GM12878 (cell line): ENCODE results near the gene HYOU1. TPM values are rescaled to one million over a fixed set of nuclear protein-coding genes. Genes with fewer than 3 reads are reported as not detected.

ENCODE experiments used
- ATAC-seq: fragments of 200-7000 bp; cut with Tn5 transposase; 3 replicates; pipeline ENCODE4 v1.9.1; 2020; ENCODE audit warnings: mild to moderate bottlenecking, moderate library complexity
- BruUV-seq: library from RNA; stranded (reverse); fragments of 400-500 nt; replicated peaks from 2 replicates; lab custom pipeline; 2021; lab: Mats Ljungman, UMichigan
- CTCF ChIA-PET: fragments of 300-600 bp; sonication (Branson Sonifier 250); formaldehyde crosslinking; extraction: SDS; loops from one replicate; lab custom pipeline; 2021; ENCODE audit warnings: inconsistent platforms; lab: Yijun Ruan, JAX
- POLR2A ChIA-PET: fragments of 350-600 bp; formaldehyde crosslinking; extraction: SDS; loops from one replicate; lab custom pipeline; 2021; ENCODE audit warnings: inconsistent platforms; lab: Charles Lee
- RAD21 ChIA-PET: fragments of 300-600 bp; sonication (Branson Sonifier 250); formaldehyde crosslinking; loops from one replicate; lab custom pipeline; 2023; ENCODE audit warnings: antibody characterized with exemption; ENCODE audit not compliant: unreplicated experiment; lab: Charles Lee
- SMC1A ChIA-PET: fragments of 300-600 bp; sonication (Branson Sonifier 250); formaldehyde crosslinking; loops from one replicate; lab custom pipeline; 2023; ENCODE audit not compliant: unreplicated experiment, uncharacterized antibody; lab: Charles Lee
- DNase-seq: peaks from one replicate; pipeline ENCODE4 v3.0.0-alpha.2; 2011; ENCODE audit warnings: low read depth, low spot score
- FAIRE-seq: peaks from 3 replicates; lab custom pipeline; 2011; peaks lifted over from hg19 to GRCh38; lab: Jason Lieb, UNC
- H2AFZ ChIP-seq: 2 replicates; pipeline ENCODE4 v1.6.0; 2011; ENCODE audit warnings: low read depth, low read length, control low read depth; ENCODE audit not compliant: control insufficient read depth
- H3K27ac ChIP-seq: 2 replicates; pipeline ENCODE4 v1.5.1; 2011; ENCODE audit warnings: control low read depth; ENCODE audit not compliant: control insufficient read depth, insufficient read depth
- H3K27me3 ChIP-seq, 2 experiments: replicated peaks in 1 of 2; 2 replicates each; pipeline versions ENCODE4 v1.6.0 to v1.6.1; 2011; ENCODE audit warnings: low read length in 1 of 2; ENCODE audit not compliant: control insufficient read depth in 2 of 2, insufficient read depth in 2 of 2
- H3K36me3 ChIP-seq, 2 experiments: 2 replicates each; pipeline ENCODE4 v1.5.1; 2011; ENCODE audit warnings: low read length in 1 of 2; ENCODE audit not compliant: control insufficient read depth in 2 of 2, insufficient read depth in 2 of 2
- H3K4me1 ChIP-seq: 2 replicates; pipeline ENCODE4 v1.6.1; 2011; ENCODE audit warnings: mild to moderate bottlenecking, low read length, moderate library complexity, mixed read lengths; ENCODE audit not compliant: control insufficient read depth, insufficient read depth
- H3K4me2 ChIP-seq: 2 replicates; pipeline ENCODE4 v1.6.0; 2011; ENCODE audit warnings: control low read depth; ENCODE audit not compliant: control insufficient read depth, insufficient read depth
- H3K4me3 ChIP-seq: fragments of 200-600 bp; sonication (generic); 2 replicates; pipeline ENCODE4 v1.5.1; 2016
- H3K79me2 ChIP-seq: 2 replicates; pipeline ENCODE4 v1.6.0; 2011; ENCODE audit warnings: low read length; ENCODE audit not compliant: control insufficient read depth, insufficient read depth
- H3K9ac ChIP-seq: 2 replicates; pipeline ENCODE4 v1.8.0; 2011; ENCODE audit warnings: low read length, control low read depth, mixed read lengths; ENCODE audit not compliant: control insufficient read depth, insufficient read depth
- H3K9me3 ChIP-seq: replicated peaks from 3 replicates; pipeline ENCODE4 v1.5.1; 2011; ENCODE audit warnings: mild to moderate bottlenecking, low read length; ENCODE audit not compliant: control insufficient read depth, insufficient read depth
- H4K20me1 ChIP-seq: 2 replicates; pipeline ENCODE4 v1.6.0; 2011; ENCODE audit not compliant: control insufficient read depth, insufficient read depth
- CHD4 ChIP-seq: fragments of 200-600 bp; sonication (generic); IDR thresholded peaks from 2 replicates; pipeline ENCODE4 v1.6.1; 2016; ENCODE audit warnings: mild to moderate bottlenecking
- CREB1 ChIP-seq: IDR thresholded peaks from 2 replicates; pipeline ENCODE4 v1.6.1; 2012; ENCODE audit warnings: low read depth, mild to moderate bottlenecking, inconsistent platforms
- CREM ChIP-seq: IDR thresholded peaks from 2 replicates; pipeline ENCODE4 v1.6.1; 2014; ENCODE audit warnings: antibody characterized with exemption, low read depth
- CTCF ChIP-seq, 3 experiments: IDR thresholded peaks in 2 of 3; conservative IDR thresholded peaks in 1 of 3; 2 replicates each; pipeline ENCODE4 v1.5.1; 2011; ENCODE audit warnings: low read depth in 3 of 3, low read length in 3 of 3, mild to moderate bottlenecking in 3 of 3, control low read depth in 2 of 3, moderate library complexity in 2 of 3, inconsistent platforms in 1 of 3, mixed read lengths in 1 of 3; ENCODE audit not compliant: control insufficient read depth in 2 of 3, insufficient read depth in 1 of 3; ENCODE audit errors: extremely low read depth in 1 of 3
- DPF2 ChIP-seq: fragments of 450-650 bp; IDR thresholded peaks from 2 replicates; pipeline ENCODE4 v1.6.1; 2017; ENCODE audit warnings: mild to moderate bottlenecking
- IRF3 ChIP-seq: fragments of 450-650 bp; IDR thresholded peaks from 2 replicates; pipeline ENCODE4 v1.6.1; 2014; ENCODE audit warnings: mild to moderate bottlenecking
- MTA2 ChIP-seq: fragments of 450-650 bp; IDR thresholded peaks from 2 replicates; pipeline ENCODE4 v1.6.1; 2016; ENCODE audit warnings: low read depth, mild to moderate bottlenecking, moderate library complexity
- NFIC ChIP-seq: IDR thresholded peaks from 2 replicates; pipeline ENCODE4 v1.6.1; 2012; ENCODE audit warnings: low read depth, mild to moderate bottlenecking, inconsistent platforms, low read length, moderate library complexity
- NFYA ChIP-seq: IDR thresholded peaks from 2 replicates; pipeline ENCODE4 v1.6.1; 2011; ENCODE audit warnings: low read depth, mild to moderate bottlenecking, low read length, improper control_type of control experiment, borderline replicate concordance
- PKNOX1 ChIP-seq: fragments of 450-650 bp; IDR thresholded peaks from 2 replicates; pipeline ENCODE4 v1.6.1; 2016; ENCODE audit warnings: mild to moderate bottlenecking
- POLR2AphosphoS2 ChIP-seq: IDR thresholded peaks from 2 replicates; pipeline ENCODE4 v1.6.1; 2011; ENCODE audit warnings: low read depth, mild to moderate bottlenecking, low read length, improper control_type of control experiment, moderate library complexity
- POLR2AphosphoS5 ChIP-seq: IDR thresholded peaks from 2 replicates; pipeline ENCODE4 v1.6.1; 2011; ENCODE audit warnings: mild to moderate bottlenecking, low read length, inconsistent platforms
- PRDM15 ChIP-seq: fragments of 450-650 bp; formaldehyde crosslinking; IDR thresholded peaks from 2 replicates; pipeline ENCODE4 v1.4.0; 2020; ENCODE audit warnings: mild to moderate bottlenecking, moderate library complexity
- RBBP5 ChIP-seq: fragments of 200-600 bp; sonication (generic); conservative IDR thresholded peaks from 2 replicates; pipeline ENCODE4 v1.6.1; 2016
- RFX5 ChIP-seq: IDR thresholded peaks from 2 replicates; pipeline ENCODE4 v1.6.1; 2011; ENCODE audit warnings: low read depth, low read length, improper control_type of control experiment
- TARDBP ChIP-seq: IDR thresholded peaks from 2 replicates; pipeline ENCODE4 v1.6.1; 2016; ENCODE audit warnings: borderline replicate concordance
- WGBS: methylation state at CpG from one replicate; pipeline ENCODE4 v1.1.6; 2016; ENCODE audit warnings: low lambda C conversion rate; ENCODE audit not compliant: insufficient replicate concordance, insufficient coverage; ENCODE audit errors: missing lambda C conversion rate; 5-methylcytosine and 5-hydroxymethylcytosine counted together
- in situ Hi-C: fragments of 300-500 bp; cut with MboI; formaldehyde crosslinking; loops from 9 replicates; pipeline ENCODE4 v1.14.3; 2018; ENCODE audit warnings: mixed read lengths
- intact Hi-C: fragments of 100-400 bp; cut with micrococcal nuclease; formaldehyde crosslinking; loops from one replicate; pipeline ENCODE4 v1.14.2; 2022; ENCODE audit not compliant: unreplicated experiment
- polyA plus RNA-seq, 11 experiments: library from polyadenylated mRNA; depleted of rRNA in 4 of 11; unstranded in 6 of 11; stranded (reverse) in 5 of 11; fragments of >200 nt; fragmentation: Nextera tagmentation in 4 of 11; fragmentation: Illumina TruSeq in 1 of 11; extraction: Ambion mirVana in 4 of 11; extraction: Trizol in 1 of 11; gene quantifications; 1 replicate in 1 of 11; 2 replicates in 10 of 11; pipeline versions ENCODE4 v1.2.1 to v1.2.3, GENCODE V29; 2011 to 2016; ENCODE audit warnings: inconsistent platforms in 2 of 11, missing spikeins in 2 of 11, low read depth in 1 of 11
- total RNA-seq, 4 experiments: library from RNA; depleted of rRNA in 3 of 4; stranded (reverse); fragments of >200 nt in 3 of 4; fragmentation: Illumina TruSeq in 1 of 4; extraction: Trizol in 1 of 4; gene quantifications; 2 replicates each; pipeline versions ENCODE4 v1.2.1 to v1.2.3, GENCODE V29; 2013 to 2021
- TF ChIP-seq, protein P1 (sequence below): IDR thresholded peaks from 2 replicates; pipeline ENCODE4 v1.6.1; 2011; ENCODE audit warnings: mild to moderate bottlenecking, low read depth, low read length, moderate library complexity; ENCODE audit not compliant: insufficient replicate concordance

The HYOU1 gene
- total and polyA plus RNA-seq, 10 of the 15 experiments (the other 5 are each of a cell fraction or from before 2014, with no cell fraction given): 15.4 to 157 (median 109) TPM

- BruUV-seq: no TSS peak
- DNase-seq (no peak), FAIRE-seq (no peak), ATAC-seq (no peak)
- Histone ChIP-seq H2AFZ (no peak overlapping the region), H3K4me1 (peaks cover 14% of the 10 kb centered on the region), H3K36me3 (peaks cover 40% of the 10 kb centered on the region in 2 experiments), H3K4me2 (no peak overlapping the region), H3K9ac (no peak overlapping the region), H3K79me2 (peaks cover 9% of the 10 kb centered on the region), H4K20me1 (no peaks in the 10 kb centered on the region), H3K27ac (no peak overlapping the region), H3K4me3 (no peak overlapping the region), H3K9me3 (no peaks in the 10 kb centered on the region), H3K27me3 (no peaks in the 10 kb centered on the region)
- WGBS: 17% methylated on average over 6 of the region's 6 CpGs
- ChIA-PET RAD21 (interaction anchor here (1.5 kb wide), 1 partner anchor 178 kb away, joined by 3 read pairs; no protein-coding TSS in a partner anchor), POLR2A (interaction anchor here (0.5 to 2.5 kb wide), 3 partner anchors 9 to 287 kb away, joined by 3 to 10 read pairs (median 4); no protein-coding TSS in a partner anchor), CTCF (no interaction called here), SMC1A (no interaction called here)
- in situ Hi-C loops: no loop called here
- intact Hi-C loops: no loop called here
- TF ChIP-seq POLR2AphosphoS5 (no peak), DPF2 (no peak), TARDBP (no peak), CHD4 (no peak), CTCF (IDR thresholded peaks at IDR 0.05 in 2 of 3, conservative IDR thresholded peaks at IDR 0.05 in 1 of 3; ENCODE audit: control insufficient read depth in 2 of 3, extremely low read depth in 1 of 3, insufficient read depth in 1 of 3, low read depth in 3 of 3, low read length in 3 of 3) (no peak), IRF3 (no peak), PRDM15 (CRISPR knock-in tag) (no peak), MTA2 (no peak), RFX5 (no peak), RBBP5 (no peak), PKNOX1 (no peak), NFYA (no peak), CREM (no peak), NFIC (no peak), POLR2AphosphoS2 (no peak), CREB1 (no peak)
- TF ChIP-seq, protein P1, sequence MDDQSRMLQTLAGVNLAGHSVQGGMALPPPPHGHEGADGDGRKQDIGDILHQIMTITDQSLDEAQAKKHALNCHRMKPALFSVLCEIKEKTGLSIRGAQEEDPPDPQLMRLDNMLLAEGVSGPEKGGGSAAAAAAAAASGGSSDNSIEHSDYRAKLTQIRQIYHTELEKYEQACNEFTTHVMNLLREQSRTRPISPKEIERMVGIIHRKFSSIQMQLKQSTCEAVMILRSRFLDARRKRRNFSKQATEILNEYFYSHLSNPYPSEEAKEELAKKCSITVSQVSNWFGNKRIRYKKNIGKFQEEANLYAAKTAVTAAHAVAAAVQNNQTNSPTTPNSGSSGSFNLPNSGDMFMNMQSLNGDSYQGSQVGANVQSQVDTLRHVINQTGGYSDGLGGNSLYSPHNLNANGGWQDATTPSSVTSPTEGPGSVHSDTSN: no peak
Measured at GRCh38 chr11:119047205-119047604, 9.8 kb downstream of the HYOU1 start.
